ENCODE results near the gene EHD1.
A peak's percentile ranks its signal among the peaks of the same experiment; 100 is the strongest.

Gene EHD1

GRCh38 chr11:64872790-64873488 lies 5.5 kb downstream of the EHD1 start:
- no peak for DNase-seq

DNA sequence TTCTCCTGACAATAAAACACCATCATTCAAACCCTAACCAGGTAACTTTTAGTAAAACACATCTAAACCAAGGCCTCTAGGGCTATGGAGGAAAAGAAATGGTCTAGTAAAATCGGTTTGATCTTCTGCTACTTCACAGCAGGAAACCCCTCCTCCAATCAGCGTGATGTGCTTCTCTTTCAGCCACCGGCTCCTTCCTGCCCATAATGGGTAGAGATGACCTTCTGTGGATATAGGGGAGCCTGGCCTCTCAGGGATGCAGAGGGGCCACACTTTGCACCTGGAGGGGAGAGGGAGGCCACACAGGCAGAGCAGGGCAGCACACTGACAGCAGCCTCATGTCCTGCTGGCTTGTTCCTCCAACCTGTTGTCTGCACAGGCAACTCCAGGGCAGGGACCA lies 6.9 kb downstream of the EHD1 start:
- no peak for DNase-seq

DNA sequence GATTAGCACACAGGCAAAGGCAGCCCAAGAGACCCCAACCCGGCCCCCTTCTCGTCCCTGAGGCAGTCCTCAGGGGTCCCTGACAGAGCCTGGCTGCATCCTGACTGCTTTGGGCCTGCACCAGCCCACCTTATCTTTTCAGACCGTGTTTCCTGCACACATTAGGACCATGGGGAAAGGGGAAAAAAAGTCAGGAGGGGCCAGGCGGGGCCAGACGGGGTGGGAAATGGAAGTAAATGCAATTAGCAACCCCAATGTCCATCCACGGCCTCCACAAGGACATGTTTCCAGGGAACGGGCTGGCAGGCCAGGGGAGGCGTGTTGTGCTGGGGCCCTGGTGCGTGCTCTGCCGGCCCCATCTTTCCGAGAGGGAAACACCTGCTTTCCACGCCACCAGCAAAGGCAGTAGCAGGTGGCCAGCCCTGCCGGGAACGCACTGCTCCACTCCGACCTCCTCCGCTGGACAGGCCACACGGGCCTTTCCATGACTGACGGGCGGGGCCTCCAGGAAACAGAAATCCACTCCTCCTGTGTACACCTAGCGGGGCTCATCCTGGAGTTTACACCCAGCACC lies 7.4 kb downstream of the EHD1 start:
- DNase-seq: no peak

- DNase-seq: peak; percentile 62
Observed at GRCh38 chr11:64870176-64870892, 8.1 kb downstream of the EHD1 start.

- DNase-seq: no peak
Observed at GRCh38 chr11:64869571-64870175, 8.7 kb downstream of the EHD1 start.

GRCh38 chr11:64868904-64869570 lies 9.4 kb downstream of the EHD1 start:
- DNase-seq: peak; percentile 83

GRCh38 chr11:64867748-64868462 lies 10.5 kb downstream of the EHD1 start:
- DNase-seq: no peak

- no peak for DNase-seq
Observed at GRCh38 chr11:64866173-64866491, 12.3 kb downstream of the EHD1 start.

- DNase-seq: peak; percentile 96
Observed at GRCh38 chr11:64865286-64866172, 12.9 kb downstream of the EHD1 start.

DNA sequence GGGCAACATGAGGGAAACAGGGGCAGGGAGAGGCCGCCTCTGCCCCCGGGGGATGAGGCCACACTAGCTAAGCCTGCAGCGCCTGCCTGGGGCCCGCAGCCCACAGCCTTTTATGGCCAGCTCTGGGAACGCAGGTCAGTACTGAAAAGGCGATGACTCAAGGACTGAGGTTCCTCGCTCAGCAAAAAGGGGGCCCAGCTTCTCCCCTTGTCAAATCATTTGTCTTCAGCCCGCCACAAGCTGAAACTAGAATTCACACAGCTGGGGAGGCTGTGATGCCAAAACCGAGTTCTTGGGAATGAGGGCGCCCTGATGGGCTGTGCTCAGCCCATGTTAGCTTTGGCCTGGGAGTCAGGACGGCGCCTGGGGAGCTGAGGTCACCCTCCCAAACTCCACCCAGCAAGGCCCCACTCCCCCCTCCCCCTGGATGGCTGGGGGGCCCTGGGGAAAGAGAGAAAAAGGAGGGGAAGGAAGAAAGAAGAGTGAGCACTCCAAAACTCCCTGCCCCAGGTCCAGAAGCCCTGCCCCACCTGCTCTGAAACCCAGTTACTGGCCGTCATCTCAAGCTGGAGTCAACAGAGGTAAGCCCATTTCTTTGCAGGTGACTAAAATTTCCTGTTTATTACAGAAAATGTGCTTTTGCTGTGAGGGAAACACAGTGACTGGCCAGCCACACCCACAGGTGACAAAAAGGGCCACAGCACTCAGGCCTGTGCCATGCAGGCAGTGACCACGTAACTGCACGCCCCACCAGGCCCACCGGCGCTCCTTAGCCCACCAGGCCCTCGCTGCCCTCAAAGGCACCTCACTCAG lies 13.7 kb downstream of the EHD1 start:
- DNase-seq: peak; percentile 95

DNA sequence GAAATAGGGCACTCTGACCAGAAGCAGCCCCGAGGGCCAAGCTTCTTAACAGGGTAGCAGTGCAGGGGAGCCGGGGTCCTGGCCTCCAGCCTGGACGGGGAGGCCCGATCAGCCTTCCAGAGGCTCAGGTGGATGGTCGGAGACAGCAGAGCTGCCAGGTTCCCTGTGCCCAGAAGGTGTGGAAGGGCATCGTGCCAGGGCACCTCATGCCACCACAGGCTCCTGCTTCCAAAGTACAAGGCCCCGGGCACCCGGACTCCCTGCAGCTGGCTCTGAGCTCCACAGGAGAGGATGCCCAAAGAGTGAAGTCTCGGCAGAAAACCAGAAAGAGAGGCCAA lies 14.3 kb downstream of the EHD1 start:
- DNase-seq: no peak

GRCh38 chr11:64863391-64864060 lies 14.9 kb downstream of the EHD1 start:
- DNase-seq: no peak

DNA sequence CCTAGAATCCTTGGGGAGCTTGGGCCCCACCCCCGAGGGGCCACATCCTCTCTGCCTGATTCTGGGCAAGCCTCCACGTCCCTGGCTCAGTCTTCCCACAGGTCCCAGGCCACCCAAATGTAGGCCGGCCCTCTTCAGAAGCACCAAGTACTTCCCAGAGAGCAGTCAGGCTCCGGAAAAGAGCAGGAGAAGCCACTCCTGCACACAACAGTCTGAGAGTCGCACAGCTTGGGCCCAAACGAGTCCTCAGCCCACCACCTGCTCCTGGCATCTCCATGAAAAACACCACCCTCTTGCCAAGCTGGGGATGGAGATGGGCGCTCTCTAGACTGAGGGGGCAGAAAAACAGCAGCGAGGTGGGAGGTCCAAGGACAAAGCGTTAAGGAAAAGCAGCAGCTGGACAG lies 15.4 kb downstream of the EHD1 start:
- DNase-seq: peak; percentile 48

DNA sequence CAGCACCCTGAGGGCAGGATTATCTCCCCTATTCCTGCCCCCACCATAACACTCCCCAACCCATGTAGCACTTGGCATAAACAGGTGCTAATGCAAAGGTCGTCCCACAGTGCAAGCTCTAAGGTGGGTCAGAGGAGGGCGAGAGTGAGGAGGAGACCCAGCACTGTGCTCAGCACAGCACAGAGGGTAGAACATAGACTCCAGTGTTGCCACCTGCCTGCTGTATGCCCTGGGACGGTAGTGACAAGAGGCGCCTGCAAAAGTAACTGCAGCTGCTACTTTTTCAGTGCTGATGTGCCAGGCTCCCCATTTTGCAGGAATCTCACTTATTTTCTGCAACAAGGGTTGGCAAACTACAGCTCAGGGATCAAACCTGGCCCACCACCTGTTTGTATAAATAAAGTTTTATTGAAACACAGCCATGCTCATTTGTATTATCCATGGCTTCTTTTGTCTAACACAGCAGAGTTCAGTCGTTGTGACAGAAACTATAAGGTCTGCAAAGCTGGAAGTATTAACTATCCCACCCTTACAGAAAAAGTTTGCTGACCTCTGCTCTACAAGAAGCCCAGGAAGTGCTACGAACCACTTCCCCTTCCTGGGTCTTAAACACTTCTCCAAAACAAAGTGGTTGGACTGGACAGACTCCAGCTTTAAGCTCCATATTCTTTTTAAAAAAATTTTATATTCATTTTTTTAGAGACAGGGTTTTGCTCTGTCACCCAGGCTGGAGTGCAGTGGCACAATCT lies 17.0 kb downstream of the EHD1 start:
- DNase-seq: no peak

DNA sequence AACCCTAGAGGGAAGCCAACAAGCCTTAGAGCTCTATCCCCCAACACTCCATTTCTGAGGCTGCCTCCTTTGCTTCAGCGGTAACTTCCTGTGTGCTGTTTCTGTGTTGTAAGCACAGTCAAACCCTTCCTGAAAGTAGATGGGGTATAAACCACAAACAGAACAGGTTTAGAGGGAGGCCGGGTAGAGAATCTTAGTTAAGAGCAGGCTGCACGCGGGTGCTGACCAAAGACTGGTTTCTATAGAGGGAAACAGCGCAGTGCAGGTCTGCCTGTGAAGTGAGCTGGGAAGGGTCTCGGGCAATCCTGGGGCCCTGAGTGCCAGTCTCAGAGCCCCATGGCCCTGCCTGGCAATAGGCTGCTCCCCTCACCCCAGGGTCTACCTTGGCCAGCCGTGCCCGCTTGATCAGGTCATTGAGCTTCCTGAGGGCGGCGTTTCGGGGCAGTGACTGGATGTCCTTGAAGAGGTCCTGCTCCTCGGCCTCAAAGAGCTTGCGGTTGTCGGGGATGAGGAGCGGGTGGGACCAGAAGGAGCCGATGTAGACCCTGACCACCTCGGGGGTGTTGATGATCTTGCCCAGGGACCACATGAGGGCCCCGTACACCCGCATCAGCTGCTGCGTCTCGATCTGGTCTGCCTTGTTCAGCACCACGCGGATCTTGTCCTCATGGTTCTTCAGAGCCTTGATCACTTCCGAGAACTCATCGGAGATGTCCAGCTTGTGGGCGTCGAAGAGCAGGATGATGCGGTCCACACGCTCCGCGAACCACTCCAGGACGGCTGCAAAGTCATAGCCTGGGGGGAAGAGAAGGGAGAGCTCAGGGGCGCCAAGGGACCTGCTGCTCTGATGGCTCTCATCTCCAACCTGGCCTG lies 18.6 kb downstream of the EHD1 start:
- DNase-seq: no peak

DNA sequence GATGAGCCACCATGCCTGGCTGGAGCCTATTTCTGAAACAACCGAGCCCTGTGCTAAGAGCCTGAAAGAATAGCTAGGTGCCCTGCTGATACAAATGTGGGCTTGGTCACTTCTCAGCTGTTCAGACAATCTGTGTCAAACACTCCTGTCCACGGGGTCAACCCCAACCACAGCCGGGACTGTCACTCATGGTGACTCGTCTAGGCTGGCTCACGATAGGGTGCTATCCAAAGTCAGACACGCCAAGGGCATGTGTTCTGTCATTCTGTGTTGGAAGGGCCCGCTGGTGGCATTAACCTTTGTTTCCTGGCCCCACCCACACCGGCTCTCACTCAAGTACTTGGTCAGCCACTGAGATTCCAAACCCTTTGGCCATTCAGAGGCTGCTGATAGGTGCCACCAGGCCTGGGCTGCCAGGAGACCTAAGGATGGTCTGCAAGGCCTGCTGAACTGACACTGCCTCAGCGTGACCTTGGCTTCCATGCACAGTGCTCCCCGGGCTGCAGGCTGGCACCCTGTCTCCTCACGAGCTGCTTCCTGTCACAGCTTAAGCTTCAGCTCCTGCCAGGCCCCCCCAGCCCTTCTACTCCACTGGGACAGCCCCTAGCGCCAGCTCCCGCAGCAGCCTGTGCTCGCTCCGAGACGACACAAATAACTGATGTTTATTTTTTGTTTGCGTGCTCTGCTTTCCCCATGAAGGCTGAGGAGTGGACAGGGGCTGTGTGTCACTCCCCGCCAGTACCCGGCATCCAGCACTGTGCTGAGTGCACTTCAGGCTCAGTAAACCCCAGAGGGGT lies 19.8 kb downstream of the EHD1 start:
- no peak for DNase-seq

DNA sequence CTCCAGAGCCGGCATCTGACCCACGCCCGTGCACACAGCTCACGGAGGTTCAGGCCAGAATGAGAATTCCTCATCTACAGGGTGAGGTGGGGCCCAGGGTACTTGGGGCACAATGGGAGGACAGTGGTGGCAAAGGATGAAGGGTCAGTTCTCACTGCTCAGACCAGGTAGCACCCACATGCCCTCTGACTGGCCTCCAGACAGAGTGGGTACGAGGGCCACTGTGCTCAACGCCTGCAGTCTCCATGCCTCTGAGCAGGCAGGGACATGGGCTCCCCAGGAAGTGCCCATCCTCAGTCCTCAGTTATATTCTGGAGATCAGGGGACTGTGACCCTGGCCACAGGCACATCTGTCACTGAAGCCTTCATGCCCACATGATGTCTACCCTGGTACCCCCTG lies 20.9 kb downstream of the EHD1 start:
- DNase-seq: no peak

All from fibroblast of skin of back (primary cell).